HG03103 (cell line): ENCODE data around the gene BEND7.
"Not testable (repeated sequence)": the region's sequence is repeated elsewhere in the genome, so short reads cannot be mapped to it uniquely, and the experiment has no call there.

Experiments used
- ATAC-seq: cut with Tn5 transposase; IDR thresholded peaks from one replicate; pipeline ENCODE4 v1.9.1; 2021; ENCODE audit warnings: low read depth; ENCODE audit not compliant: unreplicated experiment

Gene BEND7

GRCh38 chr10:13427943-13428342 lies 100.9 kb downstream of the BEND7 start:
- ATAC-seq, result not testable (repeated sequence)

- ATAC-seq, result no peak
These were observed 103.4 kb downstream of the BEND7 start for GRCh38 chr10:13425397-13425796.

GRCh38 chr10:13422800-13423199 lies 106.0 kb downstream of the BEND7 start:
- no peak for ATAC-seq

DNA sequence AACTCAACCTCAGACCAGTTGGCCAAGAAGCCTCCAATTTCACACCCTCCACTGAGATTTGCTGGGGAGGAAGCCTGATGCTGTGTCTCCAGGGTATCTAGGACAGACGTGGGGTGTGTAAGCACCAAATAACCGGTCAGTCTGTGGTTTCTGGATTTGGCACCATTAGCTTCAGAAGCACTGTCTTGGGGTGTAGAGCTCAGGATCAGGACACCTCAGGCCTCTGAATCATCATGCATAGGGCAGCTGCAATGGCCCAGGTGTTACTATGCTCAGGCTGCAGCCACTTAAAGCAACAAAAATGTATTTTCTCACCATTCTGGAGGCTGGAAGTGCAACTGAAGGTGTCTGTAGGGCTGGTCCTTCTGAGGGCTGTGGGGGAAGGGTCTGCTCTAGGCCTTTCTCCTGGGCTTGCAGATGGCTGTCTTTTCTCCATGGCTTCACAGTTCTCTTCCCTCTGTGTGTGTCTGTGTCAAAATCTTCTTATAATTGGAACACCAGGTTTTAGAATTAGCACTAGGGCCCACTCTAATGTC lies 107.4 kb downstream of the BEND7 start:
- ATAC-seq, result no peak

GRCh38 chr10:13420532-13421307 lies 108.1 kb downstream of the BEND7 start:
- no peak for ATAC-seq

GRCh38 chr10:13417459-13418126 lies 111.2 kb downstream of the BEND7 start:
- no peak for ATAC-seq

- ATAC-seq, result no peak
These were observed 112.1 kb downstream of the BEND7 start for GRCh38 chr10:13416760-13417159.

DNA sequence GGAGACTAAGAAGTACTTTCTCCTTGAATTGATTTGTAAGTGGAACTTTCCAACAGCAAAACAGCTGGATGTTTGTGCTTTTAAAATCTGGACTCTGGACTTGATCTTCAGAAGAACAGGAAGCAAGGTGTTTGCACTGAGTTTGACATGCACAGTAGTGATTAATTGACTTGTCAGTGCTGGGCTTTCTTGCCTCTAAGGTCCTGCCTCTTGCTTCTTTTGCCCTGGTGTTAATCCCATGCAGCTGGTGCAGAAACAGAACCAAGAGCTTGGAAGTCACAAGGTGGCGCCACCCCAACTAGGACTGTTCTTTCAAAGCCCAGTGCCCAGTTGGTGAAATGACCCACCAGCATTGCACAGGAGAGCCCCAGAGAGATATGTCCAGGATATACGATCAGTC lies 114.0 kb downstream of the BEND7 start:
- no peak for ATAC-seq

DNA sequence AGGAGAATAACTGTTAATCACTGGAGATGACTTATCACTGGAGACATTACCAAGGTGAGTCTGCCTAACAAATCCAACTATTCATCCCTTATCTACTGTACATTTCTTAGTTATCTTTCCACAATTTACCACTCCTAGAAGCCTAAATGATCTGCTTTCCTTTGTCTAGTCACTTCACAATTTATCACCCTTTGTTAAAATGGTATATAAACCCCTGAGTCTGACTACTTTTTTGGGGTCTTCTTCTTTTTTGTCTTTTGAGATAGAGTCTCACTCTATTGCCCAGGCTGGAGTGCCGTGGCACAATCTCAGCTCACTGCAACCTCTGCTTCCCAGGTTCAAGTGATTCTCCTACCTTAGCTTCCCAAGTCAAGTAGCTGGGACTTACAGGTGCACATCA lies 114.7 kb downstream of the BEND7 start:
- ATAC-seq, result no peak

DNA sequence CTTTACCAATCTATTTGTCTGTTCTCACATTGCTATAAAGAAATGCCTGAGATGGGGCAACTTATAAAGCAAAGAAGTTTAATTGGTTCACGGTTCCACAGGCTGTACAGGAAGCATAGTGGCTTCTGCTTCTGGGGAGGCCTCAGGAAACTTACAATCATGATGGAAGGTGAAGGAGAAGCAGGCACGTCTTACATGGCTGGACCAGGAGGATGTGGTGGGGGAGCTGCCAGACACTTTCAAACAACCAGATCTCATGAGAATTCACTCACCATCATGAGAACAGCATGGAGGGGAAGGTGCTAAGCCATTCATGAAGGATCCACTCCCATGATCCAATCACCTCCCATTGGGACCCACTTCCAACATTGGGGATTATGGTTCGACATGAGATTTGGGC lies 115.9 kb downstream of the BEND7 start:
- no peak for ATAC-seq

DNA sequence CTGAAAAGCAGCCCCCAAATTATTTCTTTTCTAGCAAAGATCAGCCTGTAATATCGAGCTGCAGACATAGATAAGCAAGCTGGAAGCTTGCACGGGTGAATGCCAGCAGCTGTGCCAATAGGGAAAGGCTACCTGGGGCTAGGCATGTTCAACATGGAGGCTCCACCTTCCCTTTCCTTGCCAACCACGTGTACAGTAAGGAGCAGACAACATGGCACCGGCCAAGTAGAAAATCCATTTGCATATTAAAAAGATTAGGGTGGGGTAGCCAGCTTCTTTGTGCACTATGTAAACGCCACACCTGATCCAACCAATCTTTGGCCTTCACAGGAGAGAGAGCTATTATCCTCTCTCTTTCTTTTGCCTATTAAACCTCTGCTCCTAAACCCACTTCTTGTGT lies 124.0 kb downstream of the BEND7 start:
- ATAC-seq, result no peak

- ATAC-seq, result no peak
These were observed 124.5 kb downstream of the BEND7 start for GRCh38 chr10:13404305-13404759.

- ATAC-seq, result not testable (repeated sequence)
These were observed 125.4 kb downstream of the BEND7 start for GRCh38 chr10:13403426-13403825.

DNA sequence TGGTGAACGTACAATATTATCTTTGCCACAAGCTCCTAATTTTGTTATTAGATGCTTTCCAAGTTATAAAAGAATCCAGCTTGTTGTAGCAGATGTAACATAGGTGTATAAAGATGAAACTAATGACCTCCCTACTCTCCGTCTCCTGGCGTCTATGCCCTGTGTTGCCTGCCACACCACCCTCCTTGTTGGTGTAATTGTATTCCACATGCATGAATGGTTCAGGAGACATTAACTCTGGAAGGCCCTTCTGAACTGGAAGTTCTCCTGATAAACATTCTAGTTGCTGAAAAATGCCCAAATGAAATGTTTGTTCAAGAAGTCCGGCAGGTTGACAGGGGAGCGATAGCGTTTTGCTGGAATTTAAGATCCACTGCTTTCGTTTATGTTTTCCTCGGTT lies 126.8 kb downstream of the BEND7 start:
- ATAC-seq, result no peak

GRCh38 chr10:13401142-13401541 lies 127.7 kb downstream of the BEND7 start:
- ATAC-seq, result no peak

- no peak for ATAC-seq
These were observed 128.4 kb downstream of the BEND7 start for GRCh38 chr10:13400196-13400965.

DNA sequence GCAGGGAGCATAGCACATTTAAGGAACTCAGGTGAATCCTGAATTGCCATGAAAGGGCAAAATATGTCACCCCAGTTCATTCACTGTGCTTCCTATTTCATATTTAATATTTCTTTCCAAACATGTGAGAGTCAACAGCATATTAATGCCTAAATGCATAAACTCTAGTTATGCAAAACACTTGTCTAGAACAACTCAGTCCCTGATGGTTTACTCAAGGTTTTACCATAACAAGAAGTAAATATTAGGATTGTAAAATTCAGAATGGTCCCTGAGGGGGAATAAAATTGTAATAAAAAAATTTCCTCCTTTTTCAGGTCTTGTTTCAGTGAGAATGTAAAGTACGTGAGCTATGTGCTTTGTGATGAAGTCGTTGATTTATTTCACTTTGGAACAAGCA lies 129.1 kb downstream of the BEND7 start:
- ATAC-seq, result no peak

DNA sequence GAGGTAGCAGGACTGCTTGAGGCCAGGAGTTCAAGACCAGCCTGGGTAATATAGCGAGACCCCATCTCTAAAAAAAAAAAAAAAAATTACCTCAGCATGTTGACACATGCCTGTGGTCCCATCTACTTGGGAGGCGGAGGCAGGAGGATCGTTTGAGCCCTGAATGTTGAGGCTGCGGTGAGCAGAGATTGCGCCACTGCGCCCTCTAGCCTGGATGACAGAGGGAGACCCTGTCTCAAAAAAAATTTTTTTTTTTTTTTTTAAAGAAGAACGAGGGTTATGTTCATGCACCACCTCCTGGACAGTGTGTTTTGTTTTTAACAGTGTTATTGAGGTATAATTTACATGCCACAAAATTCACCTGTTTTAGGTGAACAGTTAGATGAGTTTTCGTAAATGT lies 129.6 kb downstream of the BEND7 start:
- no peak for ATAC-seq

DNA sequence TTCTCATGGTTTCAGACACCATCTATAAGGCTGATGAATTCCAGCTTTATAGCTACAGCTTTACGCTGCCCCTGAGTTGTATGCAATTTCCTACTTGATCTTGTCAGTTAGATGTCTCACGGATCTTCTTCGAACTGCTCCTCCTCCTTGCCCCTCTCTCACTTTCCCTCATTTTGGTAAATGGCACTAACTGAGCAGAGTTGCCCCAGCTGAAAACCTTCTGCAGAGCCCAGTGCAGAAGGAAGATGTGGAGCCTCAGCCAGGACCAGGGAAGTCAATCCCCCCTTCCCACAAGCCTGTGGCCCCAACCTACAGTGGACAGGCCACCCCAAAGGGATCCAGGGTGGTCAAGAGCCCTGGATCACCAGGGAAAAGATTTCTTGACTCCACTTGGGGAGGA lies 131.8 kb downstream of the BEND7 start:
- no peak for ATAC-seq

- no peak for ATAC-seq
These were observed 132.4 kb downstream of the BEND7 start for GRCh38 chr10:13396369-13396768.

GRCh38 chr10:13395540-13395939 lies 133.3 kb downstream of the BEND7 start:
- no peak for ATAC-seq
